Left colon (tissue), 2 donors: ENCODE measurements around the gene PLCG1. TPM values are rescaled to one million over a fixed set of nuclear protein-coding genes. Genes with fewer than 3 reads are reported as not detected.
"Not testable (repeated sequence)": the region's sequence is repeated elsewhere in the genome, so short reads cannot be mapped to it uniquely, and the experiment has no call there.

Source experiments
- ATAC-seq: fragments of 200-7000 bp; cut with Tn5 transposase; one replicate; pipeline ENCODE4 v1.9.1; 2020; ENCODE audit warnings: mild to moderate bottlenecking, moderate library complexity
- DNase-seq, 2 donors: peaks; one replicate each; pipeline ENCODE4 v3.0.0-alpha.2; 2020
- intact Hi-C, 2 donors: fragments of 100-400 bp; cut with DNase I in 1 of 2; cut with micrococcal nuclease in 1 of 2; formaldehyde crosslinking; loops; one replicate each; pipeline versions ENCODE4 v1.11.2 to v1.14.0; 2022; cut with DNase I, micrococcal nuclease
- long read RNA-seq: library from polyadenylated mRNA; unstranded; transcript quantifications from one replicate; pipeline ENCODE4 v2.0.0, GENCODE V29; 2021
- total RNA-seq, 2 donors: library from RNA; stranded (reverse); fragmentation: NEBNext Ultra II Directional; extraction: Animal tissue kit (Norgen Biotek cat#: 25700); gene quantifications; one replicate each; pipeline ENCODE4 v1.2.1, GENCODE V29; 2021
- donor health status: DM: no; HTN: no; CAD: no.
- donor health status: DM: yes; HTN: yes; CAD: no.

Gene PLCG1
- 10 to 100 TPM; 58.0 to 74.7 TPM for total RNA-seq
- long read RNA-seq, partial matches to known transcripts = 2 of 6 reads
- long read RNA-seq, other reads (novel, unspliced or antisense) = 4 of 6 reads

GRCh38 chr20:41136680-41137613 lies at the start of gene PLCG1:
Gene PLCG1, plus strand, starts transcription at chr20:41137543. Its CDS starts 99 bp downstream, at chr20:41137642.
- ATAC-seq = peak; percentile 86
- intact Hi-C loops = no loop called here
- peak; percentile 89 to 94 for DNase-seq

DNA sequence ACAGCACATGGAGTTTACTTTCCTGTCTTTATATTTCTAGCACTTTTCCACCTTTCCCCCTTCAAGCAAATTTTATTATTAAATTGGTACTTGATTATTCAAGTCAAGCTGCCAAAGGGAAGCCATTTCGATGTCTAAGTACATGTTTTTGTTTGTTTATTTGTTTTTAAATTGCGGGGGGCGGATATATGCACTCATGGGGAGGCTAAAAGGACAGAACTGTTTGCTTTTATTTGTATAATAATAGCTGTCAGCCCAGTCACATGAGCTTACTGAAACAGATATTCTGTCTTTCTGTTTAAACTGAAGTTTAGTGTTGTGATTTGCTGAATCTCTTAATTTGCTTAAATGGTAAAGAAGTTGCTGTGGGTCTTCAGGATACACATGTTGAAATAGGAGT lies 49.6 kb upstream of the PLCG1 start:
- peak; percentile 9 for ATAC-seq
- intact Hi-C loops = no loop called here
- DNase-seq = no peak

DNA sequence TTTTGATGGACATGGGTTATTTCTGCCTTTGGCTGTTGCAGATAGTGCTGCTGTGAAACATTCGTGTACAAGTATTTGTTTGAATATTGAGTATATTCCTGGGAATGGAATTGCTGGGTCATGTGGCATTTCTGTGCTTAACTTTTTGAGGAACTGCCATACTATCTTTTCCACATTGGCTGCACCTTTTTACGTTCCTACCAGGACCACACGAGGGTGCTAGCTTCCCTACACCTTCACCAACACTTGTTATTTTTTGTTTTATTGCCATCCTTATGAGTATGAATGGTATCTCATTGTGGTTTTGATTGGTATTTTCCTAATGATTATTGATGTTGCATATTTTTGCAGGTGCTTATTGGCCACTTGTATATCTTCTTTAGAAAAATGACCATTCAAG lies 47.8 kb upstream of the PLCG1 start:
- DNase-seq = no peak
- no peak for ATAC-seq
- intact Hi-C loops = no loop called here

DNA sequence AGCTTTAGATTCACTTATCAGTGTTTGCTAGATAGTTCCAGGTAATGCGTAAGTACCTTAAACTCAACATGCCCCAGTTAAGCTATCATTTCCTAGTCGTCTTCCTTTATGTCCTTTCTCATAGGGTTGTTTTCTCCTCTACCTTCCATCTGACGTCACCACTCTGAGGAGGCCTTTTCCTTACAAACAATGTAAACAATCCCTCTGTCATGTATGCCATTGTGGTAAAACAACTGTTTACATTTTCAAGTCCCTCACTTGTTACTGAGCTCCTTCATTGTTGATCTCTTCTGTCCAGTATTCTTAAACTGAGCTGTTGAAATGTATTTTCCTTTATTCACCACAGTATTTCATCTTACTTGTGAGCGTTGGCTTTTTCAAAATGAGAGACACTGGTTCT lies 45.4 kb upstream of the PLCG1 start:
- ATAC-seq (no peak), DNase-seq (no peak)
- intact Hi-C loops = loop anchor here in 1 of 2 donors (10.0 kb wide), 1 partner anchor 97 kb away; no protein-coding TSS in a partner anchor

GRCh38 chr20:41094353-41095055 lies 42.8 kb upstream of the PLCG1 start:
- ATAC-seq (peak; percentile 16), DNase-seq (no peak)
- intact Hi-C loops = loop anchor here (2.0 to 10.0 kb wide), 3 partner anchors 100 to 126 kb away; no protein-coding TSS in a partner anchor

DNA sequence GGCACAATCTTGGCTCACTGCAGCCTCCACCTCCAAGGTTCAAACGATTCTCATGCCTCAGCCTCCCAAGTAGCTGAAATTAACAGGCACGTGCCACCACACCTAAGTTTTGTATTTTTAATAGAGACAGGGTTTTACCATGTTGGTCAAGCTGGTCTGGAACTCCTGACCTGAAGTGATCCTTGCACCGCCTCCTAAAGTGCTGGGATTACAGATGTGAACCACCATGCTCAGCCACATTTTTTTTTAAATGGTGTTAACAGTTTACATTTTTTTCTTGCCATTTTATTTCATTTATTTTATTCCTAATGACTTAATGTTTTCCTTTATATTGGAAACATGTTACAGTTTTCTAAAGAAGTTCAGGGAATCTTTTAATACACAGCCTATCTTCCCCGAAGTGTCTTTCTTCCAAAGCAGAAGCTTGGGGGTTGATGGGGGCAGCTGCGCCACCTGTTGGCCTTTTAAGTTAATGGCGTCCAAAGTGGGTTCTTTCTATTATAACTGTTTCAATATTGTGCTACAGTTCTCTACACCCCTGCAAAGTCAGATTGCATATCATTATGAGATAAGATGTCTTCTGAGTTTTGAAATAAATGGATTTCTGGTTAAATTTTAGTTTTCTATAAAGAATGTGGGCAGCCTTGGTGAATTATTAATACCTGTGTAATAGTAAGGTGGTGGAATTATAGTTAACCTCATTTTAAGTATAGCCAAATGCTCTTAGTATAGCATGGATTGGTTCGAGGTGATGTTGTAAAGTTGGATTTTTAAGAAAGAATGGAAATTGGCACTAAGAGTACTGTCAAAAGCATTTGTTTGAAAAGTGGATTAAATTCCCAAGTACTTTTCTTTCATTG lies 42.0 kb upstream of the PLCG1 start:
- intact Hi-C loops = loop anchor here (2.0 to 10.0 kb wide), 3 partner anchors 101 to 127 kb away; no protein-coding TSS in a partner anchor
- DNase-seq (peak in 1 of 2 donors; percentile 60), ATAC-seq (peak; percentile 78)

- intact Hi-C loops = loop anchor here (5.0 to 10.0 kb wide), 2 partner anchors 104 to 106 kb away; no protein-coding TSS in a partner anchor
- ATAC-seq (no peak), DNase-seq (no peak)
These were observed 38.6 kb upstream of the PLCG1 start for GRCh38 chr20:41098703-41099250.

DNA sequence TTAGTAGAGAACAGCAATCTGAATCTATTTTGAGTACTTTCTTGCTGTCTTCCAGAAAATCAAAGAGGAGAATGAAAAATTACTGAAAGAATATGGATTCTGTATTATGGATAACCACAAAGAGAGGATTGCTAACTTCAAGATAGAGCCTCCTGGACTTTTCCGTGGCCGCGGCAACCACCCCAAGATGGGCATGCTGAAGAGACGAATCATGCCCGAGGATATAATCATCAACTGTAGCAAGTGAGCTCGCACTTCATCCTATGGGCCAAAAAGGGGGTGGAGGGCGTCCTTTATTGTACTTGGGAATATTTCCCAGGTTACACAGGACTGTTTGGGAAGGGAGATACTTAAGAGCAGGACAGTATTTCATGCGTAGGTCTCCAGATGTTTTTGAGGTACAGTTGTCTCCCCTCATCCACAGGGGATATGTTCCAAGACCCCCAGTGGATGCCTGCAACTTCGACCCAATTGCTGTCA lies 37.3 kb upstream of the PLCG1 start:
- intact Hi-C loops = no loop called here
- ATAC-seq (no peak), DNase-seq (no peak)

GRCh38 chr20:41101660-41102059 lies 35.7 kb upstream of the PLCG1 start:
- ATAC-seq (peak; percentile 41), DNase-seq (no peak)
- intact Hi-C loops = no loop called here

- no peak for DNase-seq
- intact Hi-C loops = no loop called here
- no peak for ATAC-seq
These were observed 28.8 kb upstream of the PLCG1 start for GRCh38 chr20:41108531-41108930.

- no peak for DNase-seq
- intact Hi-C loops = no loop called here
- no peak for ATAC-seq
These were observed 27.3 kb upstream of the PLCG1 start for GRCh38 chr20:41110012-41110411.

GRCh38 chr20:41110930-41111577 lies 26.3 kb upstream of the PLCG1 start:
- DNase-seq (no peak), ATAC-seq (no peak)
- intact Hi-C loops = no loop called here

GRCh38 chr20:41111578-41111951 lies 25.8 kb upstream of the PLCG1 start:
- DNase-seq (no peak), ATAC-seq (no peak)
- intact Hi-C loops = no loop called here

- no peak for ATAC-seq
These were observed 20.9 kb upstream of the PLCG1 start for GRCh38 chr20:41116282-41116956.

DNA sequence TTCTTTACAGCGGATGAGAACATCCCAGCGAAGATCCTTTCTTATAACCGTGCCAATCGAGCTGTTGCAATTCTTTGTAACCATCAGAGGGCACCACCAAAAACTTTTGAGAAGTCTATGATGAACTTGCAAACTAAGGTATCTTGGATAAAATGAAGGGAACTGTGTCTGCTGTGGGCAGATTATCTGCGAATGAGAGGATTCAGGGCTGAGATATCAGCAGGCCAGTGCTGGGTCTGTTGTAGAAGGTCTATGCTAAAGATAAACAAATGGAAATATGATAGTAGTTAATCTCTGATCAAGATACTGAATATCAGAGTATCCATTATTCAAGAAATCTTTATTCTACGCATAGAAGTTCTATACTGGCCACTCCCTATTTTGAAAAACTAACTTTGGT lies 19.2 kb upstream of the PLCG1 start:
- DNase-seq, intact Hi-C loops, ATAC-seq: not testable (repeated sequence)

More at GRCh38 chr20:41116282-41116956, 20.9 kb upstream of the PLCG1 start:
- no peak for DNase-seq
- intact Hi-C loops = no loop called here

GRCh38 chr20:41118632-41119031 lies 18.7 kb upstream of the PLCG1 start:
- ATAC-seq (peak; percentile 36), DNase-seq (no peak)
- intact Hi-C loops = no loop called here
